Muscle layer of colon (tissue), 2 donors: ENCODE results near the gene CELSR1.

Experiments used
- H3K27ac ChIP-seq: one replicate; pipeline ENCODE4 v1.7.0; 2013; ENCODE audit warnings: low read depth, mild to moderate bottlenecking, low read length, moderate library complexity
- H3K27me3 ChIP-seq, 2 donors: one replicate each; pipeline ENCODE4 v1.7.0; 2013; ENCODE audit warnings: low read length in 2 of 2, mild to moderate bottlenecking in 2 of 2; ENCODE audit not compliant: insufficient read depth in 2 of 2, control insufficient read depth in 1 of 2
- H3K36me3 ChIP-seq: one replicate; pipeline ENCODE4 v1.7.0; 2013; ENCODE audit warnings: mild to moderate bottlenecking, low read length; ENCODE audit not compliant: insufficient read depth
- H3K4me1 ChIP-seq: one replicate; pipeline ENCODE4 v1.7.0; 2013; ENCODE audit warnings: mild to moderate bottlenecking, low read length; ENCODE audit not compliant: insufficient read depth
- H3K4me3 ChIP-seq, 2 donors: one replicate each; pipeline ENCODE4 v1.7.0; 2013; ENCODE audit warnings: low read length in 2 of 2, low read depth in 1 of 2, mild to moderate bottlenecking in 1 of 2, moderate library complexity in 1 of 2
- H3K9ac ChIP-seq: one replicate; pipeline ENCODE4 v1.7.0; 2013; ENCODE audit warnings: low read length
- H3K9me3 ChIP-seq: one replicate; pipeline ENCODE4 v1.7.0; 2013; ENCODE audit warnings: mild to moderate bottlenecking, low read length
- donor health status: abdominal sarcoma.
- donor health status: Adenocarcinoma of cecum.

Gene CELSR1

DNA sequence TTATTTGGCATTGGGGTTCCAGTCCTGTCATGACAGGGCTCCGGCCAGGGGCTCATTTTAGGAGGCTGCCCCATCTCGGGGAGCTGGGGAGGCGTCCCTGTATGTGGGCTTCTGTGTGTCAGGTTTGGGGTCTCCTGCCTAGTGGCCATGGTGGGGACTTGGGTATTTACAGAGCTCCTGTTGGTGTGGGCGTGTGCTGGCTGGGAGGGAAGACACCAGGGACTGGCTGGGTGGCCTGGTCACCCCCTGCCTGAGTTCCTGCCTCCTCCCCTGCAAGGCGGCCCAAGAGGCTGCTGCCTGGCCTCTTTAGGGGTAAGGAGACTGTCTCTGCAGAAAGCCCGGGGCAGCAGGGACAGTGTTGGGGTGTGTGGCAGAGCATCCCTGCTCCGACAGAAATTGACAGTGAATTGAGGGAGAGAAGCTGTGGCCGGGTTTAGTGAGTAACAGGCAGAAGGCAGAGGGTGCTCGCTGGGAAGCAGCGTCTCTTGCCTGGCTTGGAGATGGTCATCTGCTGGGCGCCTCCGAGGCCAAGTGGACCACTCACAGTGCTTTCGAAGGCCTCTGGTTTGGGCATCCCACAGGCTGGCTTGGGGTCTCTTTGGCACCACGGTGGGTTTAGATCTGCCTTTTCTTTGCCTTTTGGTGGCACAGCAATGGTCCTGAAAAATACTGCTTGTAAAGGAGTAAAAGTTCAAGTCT is 42.5 kb upstream of the CELSR1 start:
- Histone ChIP-seq H3K27ac (no peak overlapping the region), H3K9ac (no peak overlapping the region), H3K36me3 (no peaks in the 10 kb centered on the region), H3K9me3 (no peaks in the 10 kb centered on the region), H3K4me3 (no peak overlapping the region), H3K4me1 (peaks cover 36% of the 10 kb centered on the region), H3K27me3 (no peaks in the 10 kb centered on the region)

DNA sequence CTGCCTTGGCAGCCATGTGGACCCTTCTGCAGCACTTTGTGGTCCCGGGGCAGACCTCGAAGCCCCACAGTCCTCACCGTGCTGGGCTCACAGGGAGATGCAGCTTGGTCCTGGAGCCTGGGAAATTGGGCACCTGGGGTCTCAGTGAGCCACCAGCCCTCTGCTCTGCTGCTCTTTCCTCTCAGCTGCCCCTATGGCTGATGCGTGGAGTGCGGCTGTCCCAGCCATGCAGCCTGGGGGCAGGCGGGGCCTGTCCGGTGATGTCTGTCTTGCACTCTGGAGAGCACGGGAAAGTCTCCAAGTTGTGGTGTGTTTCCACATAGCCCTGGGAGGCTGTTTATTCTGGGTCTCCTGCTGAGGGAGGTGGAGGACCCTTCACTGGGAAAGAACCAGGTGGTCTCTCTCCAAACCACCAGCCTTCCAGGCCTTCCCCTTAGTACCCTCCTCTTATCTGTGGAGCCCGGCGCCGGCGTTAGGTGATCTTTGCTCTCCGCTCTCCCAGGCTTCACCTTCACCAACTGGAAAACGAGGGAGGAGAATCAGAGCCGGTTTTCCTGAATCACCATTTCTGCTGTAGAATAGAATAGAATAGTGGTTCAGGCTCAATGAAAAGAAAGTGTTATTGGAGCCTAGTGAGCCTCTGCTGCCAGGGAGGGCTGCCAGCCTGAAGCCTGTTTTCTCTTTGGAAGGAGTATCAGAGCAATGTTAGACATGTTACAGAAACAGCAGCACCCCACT is 41.6 kb upstream of the CELSR1 start:
- peak overlapping the region; percentile 64 to 76 for H3K4me3 ChIP-seq
- H3K4me1 ChIP-seq, result peaks cover 29% of the 10 kb centered on the region
- no peaks in the 10 kb centered on the region for H3K27me3 ChIP-seq
- no peaks in the 10 kb centered on the region for H3K36me3 ChIP-seq
- H3K9me3 ChIP-seq, result no peaks in the 10 kb centered on the region
- H3K9ac ChIP-seq, result peak overlapping the region; percentile 14
- peak overlapping the region; percentile 35 for H3K27ac ChIP-seq

DNA sequence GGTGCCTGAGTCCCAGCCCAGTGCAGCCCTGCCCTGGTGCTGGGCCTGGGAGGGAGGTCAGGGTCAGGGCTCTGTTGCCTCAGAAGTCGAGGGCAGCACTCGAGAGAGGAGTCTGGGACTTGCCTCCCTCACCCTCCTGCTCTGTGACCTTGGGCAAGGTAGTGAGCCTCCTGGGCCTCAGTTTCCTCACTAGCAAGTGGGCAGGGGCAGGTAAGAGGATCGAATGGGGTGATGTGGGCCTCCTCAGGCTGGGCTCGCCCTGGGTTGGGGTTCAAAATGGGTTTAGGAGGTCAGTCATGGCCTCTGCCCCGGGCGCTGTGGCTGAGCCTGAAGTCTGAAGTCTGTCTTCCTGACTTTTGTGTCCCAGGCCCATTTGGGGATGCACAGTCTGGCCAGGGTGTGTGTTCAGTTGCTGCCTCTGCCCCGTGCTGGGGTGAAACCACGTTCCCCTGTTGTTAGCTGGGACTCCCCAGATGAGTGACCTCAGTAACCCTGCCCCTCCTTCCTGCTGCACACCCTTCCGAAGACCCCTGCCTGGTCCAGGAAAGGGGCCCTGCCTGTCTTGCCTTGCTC is 40.9 kb upstream of the CELSR1 start:
- no peaks in the 10 kb centered on the region for H3K27me3 ChIP-seq
- H3K36me3 ChIP-seq, result no peaks in the 10 kb centered on the region
- H3K4me3 ChIP-seq, result peak overlapping the region; percentile 64 to 76
- peaks cover 29% of the 10 kb centered on the region for H3K4me1 ChIP-seq
- peak overlapping the region; percentile 14 for H3K9ac ChIP-seq
- no peaks in the 10 kb centered on the region for H3K9me3 ChIP-seq
- H3K27ac ChIP-seq, result peak overlapping the region; percentile 35

DNA sequence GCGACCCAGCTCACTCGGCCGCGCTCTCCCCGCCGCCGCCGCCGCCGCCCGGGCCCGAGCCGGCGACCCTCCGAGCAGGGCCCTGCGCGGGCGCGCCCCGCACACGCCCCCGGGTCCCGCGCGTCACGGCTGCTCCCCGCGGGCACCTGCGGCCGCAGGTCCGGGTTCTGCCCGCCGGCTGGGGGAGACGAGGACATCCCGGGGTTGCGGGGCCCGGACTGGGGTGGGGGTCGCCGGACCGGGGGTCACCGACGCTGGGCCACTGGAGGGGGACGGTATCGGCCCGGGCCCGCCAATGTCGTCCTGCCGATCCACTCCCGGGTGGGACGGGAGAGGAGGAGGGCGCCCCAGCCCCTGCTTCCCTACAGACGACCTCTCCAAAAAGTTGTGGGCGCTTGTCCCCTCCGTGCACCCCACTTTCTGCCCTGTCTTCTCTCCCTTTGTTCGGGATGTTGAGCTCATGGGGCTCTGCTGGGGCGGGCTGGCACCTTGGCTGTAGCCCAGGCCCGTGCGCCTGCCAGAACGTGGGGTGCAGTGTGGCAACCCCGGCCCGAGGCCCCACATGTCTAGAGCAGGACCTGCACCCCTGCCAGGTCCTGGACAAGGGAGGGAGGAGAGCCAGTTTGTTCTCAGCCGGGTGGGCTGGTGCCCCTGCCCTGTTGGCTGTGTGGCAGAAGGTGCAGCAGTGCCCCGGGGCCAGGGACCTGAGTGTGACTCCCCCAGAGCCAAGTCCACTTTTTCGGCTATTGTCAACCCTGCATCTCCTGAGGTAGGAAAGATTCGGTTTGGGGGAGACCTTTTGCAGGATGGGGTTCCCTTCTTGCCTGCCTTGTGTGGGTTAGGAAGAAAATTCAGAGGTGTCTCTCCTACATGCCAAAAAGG is 40.2 kb upstream of the CELSR1 start:
- Histone ChIP-seq H3K9me3 (no peaks in the 10 kb centered on the region), H3K4me3 (peak overlapping the region; percentile 64 to 76), H3K27me3 (no peaks in the 10 kb centered on the region), H3K27ac (peak overlapping the region; percentile 63), H3K36me3 (no peaks in the 10 kb centered on the region), H3K9ac (peak overlapping the region; percentile 14), H3K4me1 (peaks cover 29% of the 10 kb centered on the region)

DNA sequence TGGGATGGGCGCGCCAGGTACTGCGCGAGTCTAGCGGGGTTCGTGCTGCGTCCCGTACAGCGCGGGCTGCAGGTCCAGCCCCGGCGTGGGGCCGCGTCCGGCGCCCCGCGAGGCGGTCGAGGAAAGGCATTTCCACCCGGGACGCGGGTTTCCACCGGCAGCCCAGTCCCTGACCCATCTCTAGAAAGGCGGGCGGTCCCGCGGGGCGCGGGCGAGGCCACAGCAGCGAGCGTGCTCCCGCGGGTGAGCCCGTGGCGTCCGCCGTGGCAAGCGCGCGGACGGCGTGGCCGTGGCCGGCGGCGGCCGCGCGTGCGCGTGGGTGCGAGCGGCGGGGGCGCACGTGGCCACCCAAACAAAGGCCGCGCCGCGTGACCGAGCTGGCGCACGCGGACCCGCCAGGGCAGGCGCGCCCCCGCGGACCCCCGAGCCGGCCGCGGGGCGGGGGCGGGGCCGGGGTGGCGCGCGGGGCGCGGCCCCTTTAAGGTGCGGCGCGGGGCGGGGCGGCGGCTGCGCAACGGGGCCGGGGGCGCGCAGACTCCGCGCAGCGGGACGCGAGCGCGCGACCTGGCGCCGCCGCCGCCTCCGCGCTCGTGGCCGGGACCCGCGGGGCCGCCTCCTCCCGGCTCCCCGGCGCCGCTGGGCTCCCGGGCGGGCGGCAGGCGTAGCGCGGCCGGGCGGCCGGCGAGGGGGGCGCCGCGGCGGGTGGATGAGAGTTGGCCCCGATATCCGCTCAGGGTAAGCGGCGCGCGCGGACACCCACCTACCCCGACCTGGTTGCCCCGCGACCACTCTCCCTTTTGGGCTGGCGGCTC is 39.3 kb upstream of the CELSR1 start:
- peak overlapping the region; percentile 64 for H3K4me3 ChIP-seq
- no peaks in the 10 kb centered on the region for H3K36me3 ChIP-seq
- H3K4me1 ChIP-seq, result peaks cover 29% of the 10 kb centered on the region
- H3K9ac ChIP-seq, result no peak overlapping the region
- no peaks in the 10 kb centered on the region for H3K27me3 ChIP-seq
- H3K9me3 ChIP-seq, result no peaks in the 10 kb centered on the region
- peak overlapping the region; percentile 14 for H3K27ac ChIP-seq

DNA sequence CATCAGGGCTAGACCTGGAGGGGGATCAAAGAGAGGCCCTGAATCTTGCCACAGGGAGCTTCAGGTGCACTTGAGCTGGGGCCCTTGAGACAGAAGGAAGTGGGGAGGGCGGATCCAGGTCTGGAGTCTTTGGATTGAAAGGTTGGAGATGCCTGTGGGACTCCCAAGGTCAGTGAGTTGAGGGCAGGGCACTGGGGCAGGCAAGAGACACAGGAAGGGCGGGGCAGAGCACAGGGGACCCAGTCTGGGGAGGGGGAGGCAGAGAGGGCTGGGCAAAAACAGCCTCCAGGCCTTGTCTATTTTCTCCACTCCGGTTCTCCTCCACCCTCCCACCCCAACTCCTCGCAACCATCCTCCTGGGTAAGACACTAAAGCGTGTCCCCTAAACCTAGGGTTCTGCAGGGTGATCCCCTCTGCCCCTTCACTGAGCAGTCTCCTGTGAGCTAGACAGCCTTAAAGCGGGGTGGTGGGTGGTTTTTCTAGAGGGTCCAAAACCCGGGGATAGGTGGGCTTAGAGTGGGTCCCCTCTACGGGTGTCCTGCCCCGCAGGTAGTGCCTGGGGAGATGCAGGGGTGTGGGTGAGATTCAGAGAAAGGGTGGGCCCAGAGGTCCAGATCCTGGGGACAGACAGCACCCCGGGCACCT is 38.6 kb upstream of the CELSR1 start:
- peak overlapping the region; percentile 14 for H3K27ac ChIP-seq
- H3K4me1 ChIP-seq, result peaks cover 29% of the 10 kb centered on the region
- H3K27me3 ChIP-seq, result no peaks in the 10 kb centered on the region
- no peak overlapping the region for H3K9ac ChIP-seq
- peak overlapping the region in 1 of 2 donors; percentile 64 for H3K4me3 ChIP-seq
- H3K36me3 ChIP-seq, result no peaks in the 10 kb centered on the region
- H3K9me3 ChIP-seq, result no peaks in the 10 kb centered on the region

DNA sequence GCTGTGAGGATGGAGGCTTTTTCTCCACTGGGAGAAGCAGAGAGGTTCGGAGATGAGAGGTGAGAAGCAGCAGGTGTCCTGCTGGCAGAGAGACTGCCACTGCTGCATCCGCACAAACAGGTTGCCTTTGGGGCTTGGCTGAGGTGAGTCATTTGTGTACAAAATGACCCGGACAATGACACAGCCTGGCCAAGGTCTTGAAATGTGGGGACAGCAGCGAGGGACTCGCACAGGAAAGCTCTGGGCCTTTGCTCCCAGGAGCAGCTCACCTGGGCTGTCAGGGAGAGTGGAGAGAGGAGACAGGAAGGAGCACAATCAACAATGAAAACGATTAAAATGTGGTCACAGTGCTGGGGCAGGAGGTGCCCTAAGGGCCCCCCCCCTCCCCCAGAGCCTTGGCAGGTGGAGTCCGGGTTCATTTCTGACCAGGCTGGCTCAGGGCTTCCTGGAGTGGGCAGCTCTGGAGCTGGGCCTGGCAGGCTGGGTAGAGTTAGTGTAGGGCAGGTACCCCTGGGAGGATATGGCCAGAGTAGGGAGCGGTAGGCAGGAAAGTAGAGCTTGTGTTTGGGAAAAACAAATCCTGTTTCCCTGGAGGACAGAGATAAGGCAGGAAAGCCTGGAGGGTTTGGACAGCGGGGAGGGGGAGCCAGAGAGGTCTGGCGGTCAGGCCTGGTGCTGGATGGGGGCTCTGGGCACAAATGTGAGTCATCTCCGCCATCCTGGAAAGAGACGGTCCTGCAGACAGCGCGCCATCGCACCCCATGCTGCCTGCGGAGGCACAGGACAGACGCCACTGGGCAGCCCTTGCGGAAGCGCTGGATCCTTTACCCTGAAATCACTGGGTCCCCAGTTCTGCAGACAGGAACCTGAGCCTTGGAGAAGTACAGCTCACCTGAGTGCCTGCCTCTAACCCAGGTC is 37.8 kb upstream of the CELSR1 start:
- Histone ChIP-seq H3K9ac (no peak overlapping the region), H3K9me3 (no peaks in the 10 kb centered on the region), H3K27me3 (no peaks in the 10 kb centered on the region), H3K27ac (no peak overlapping the region), H3K4me1 (peaks cover 29% of the 10 kb centered on the region), H3K4me3 (no peak overlapping the region), H3K36me3 (no peaks in the 10 kb centered on the region)

DNA sequence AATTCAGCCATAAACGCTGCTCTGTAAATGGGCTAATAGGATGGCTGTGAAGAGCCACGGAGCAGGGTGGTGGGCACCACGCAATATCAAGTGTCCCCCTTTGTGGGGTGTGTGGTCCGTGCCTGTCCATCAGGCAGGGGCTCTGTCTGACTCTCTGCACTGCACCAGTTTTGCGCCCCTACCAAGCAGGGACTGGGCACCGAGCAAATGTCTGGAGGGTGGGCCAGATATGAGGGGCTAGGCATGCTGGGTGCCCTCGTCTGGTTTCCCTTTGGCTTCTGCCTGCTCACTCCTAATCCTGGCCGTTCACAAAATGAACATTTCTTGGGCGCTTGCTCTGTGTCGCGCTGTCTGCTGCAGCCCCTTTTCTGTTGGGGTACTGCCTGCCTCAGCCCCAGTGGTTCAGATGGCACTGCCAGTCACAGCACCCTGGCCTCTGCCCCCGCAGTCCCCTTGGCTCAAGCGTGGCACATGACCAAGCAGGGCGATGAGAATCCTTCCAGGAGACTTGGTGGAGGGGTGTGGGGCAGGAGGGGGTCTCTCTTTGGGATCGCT is 37.1 kb upstream of the CELSR1 start:
- Histone ChIP-seq H3K9me3 (no peaks in the 10 kb centered on the region), H3K36me3 (no peaks in the 10 kb centered on the region), H3K4me1 (peaks cover 24% of the 10 kb centered on the region), H3K9ac (no peak overlapping the region), H3K4me3 (no peak overlapping the region), H3K27ac (no peak overlapping the region), H3K27me3 (no peaks in the 10 kb centered on the region)

DNA sequence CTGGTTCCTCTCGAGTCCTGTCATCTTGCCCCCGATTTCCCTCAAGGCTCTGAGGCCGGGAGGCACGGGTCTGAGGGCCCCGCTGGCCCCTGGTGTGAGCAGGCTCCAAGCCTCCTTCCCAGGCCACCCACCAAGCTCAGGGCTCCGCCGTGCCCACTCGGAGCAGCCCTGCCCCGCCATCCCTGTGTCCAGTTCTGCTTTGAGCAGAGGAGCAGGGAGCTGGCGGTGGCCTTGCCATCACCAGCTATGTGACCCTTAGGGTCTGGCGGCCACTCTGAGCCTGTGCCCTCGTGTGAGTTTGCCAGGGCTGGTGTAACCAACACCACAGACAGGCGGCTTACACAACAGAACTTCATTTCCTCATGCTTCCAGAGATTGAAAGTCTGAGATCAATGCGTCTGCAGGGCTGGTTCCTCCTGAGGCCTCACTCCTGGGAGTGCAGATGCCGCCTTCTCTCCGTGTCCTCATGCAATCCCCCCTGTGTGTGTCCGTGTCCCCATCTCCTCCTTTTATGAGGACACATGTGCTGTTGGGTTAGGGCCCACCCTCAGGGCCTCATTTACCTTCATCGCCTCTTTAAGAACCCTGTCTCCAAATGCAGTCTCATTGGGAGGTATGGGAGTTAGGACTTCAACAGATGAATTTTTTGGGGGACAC is 36.5 kb upstream of the CELSR1 start:
- Histone ChIP-seq H3K27ac (no peak overlapping the region), H3K27me3 (no peaks in the 10 kb centered on the region), H3K4me3 (no peak overlapping the region), H3K4me1 (peaks cover 18% of the 10 kb centered on the region), H3K36me3 (no peaks in the 10 kb centered on the region), H3K9me3 (no peaks in the 10 kb centered on the region), H3K9ac (no peak overlapping the region)
